Dedifferentiated amniotic fluid mesenchymal stem cell (primary cell): ENCODE measurements around the gene DEFB114.
"Not testable (repeated sequence)": the region's sequence is repeated elsewhere in the genome, so short reads cannot be mapped to it uniquely, and the experiment has no call there.

Experiments
- DNase-seq: peaks from one replicate; pipeline ENCODE4 v3.0.0-alpha.2; 2016; ENCODE audit errors: extremely low spot score

The DEFB114 gene, protein sequence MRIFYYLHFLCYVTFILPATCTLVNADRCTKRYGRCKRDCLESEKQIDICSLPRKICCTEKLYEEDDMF

DNA sequence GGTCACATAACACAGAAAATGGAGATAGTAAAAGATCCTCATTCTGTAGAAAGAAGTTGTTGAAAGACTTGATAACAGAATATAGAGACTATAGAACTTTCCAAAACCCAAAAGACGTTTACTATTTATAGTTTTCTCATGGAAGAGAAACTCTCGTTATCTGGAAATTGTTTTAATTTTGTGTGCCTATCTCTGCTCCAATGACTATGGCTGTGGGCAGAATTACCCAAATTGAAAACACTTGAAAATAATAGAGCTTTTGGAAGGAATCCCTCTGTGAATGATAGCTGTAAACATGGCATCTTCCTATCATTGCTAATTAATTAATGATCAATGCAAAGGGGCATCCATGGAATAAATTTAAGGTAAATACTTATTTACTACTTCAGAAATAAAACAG is at the start of gene DEFB114:
DEFB114 (minus strand) TSS at position 101 of the 400 bp plus-strand sequence; CDS start at position 42, 59 bp downstream.
- no peak for DNase-seq

- DNase-seq = no peak
These were observed 43.9 kb upstream of the DEFB114 start for GRCh38 chr6:50007819-50008218.

DNA sequence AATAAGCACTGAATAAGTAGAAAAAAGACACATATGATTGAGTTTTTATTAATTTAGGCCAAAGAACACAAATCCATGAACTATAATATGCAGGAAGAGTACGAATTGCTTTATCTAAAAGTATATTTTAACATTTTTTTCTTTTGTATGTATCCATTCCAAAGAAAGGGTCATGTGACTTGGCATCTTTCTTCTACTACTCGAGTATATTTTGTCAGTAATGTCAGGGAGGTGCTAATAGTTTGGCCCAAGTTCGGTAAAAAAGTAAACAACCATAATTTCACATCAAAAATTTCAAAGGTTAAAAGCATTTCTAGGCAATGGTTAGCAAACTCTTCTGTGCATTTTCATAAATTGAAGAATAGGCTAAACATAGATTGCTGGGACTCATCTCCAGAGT is 39.2 kb upstream of the DEFB114 start:
- no peak for DNase-seq

DNA sequence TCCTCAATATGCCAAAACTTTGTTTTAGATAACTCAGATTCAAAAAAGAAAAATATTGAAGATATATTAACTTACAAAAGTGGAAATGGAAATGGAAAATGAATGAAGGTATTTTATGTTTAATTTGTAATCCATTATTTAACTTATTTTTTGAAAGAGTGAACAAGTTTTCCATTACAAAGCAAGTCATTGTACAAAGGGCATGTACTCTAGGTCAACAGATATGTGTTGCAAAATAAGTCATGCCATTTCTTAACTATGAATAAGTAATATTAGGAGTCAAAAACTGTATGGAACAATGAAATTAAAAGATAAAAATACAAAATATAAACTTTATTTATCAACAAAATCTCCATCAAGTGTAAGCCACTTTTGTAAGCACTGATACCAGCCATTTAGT is 31.3 kb upstream of the DEFB114 start:
- DNase-seq = no peak

DNA sequence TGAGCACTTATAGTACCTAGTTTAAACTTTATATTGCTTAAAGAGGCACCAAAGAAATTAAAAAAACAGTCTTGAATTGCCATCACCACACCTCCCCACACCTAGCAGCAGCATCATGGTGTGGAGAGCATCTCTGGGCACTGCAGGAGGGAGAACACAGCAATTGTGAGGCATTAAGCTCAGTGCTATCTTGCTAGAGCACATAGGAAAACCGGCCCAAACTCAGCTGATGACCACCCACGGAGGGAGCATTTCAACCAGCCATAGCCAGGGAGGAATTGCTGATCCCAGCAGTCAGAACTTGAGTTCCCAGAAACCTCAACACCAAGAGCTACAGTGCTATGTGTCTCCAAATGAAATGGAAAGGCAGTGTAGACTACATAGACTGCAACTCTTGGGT is 24.9 kb upstream of the DEFB114 start:
- DNase-seq = no peak

- no peak for DNase-seq
These were observed 23.8 kb upstream of the DEFB114 start for GRCh38 chr6:49987749-49988148.

DNA sequence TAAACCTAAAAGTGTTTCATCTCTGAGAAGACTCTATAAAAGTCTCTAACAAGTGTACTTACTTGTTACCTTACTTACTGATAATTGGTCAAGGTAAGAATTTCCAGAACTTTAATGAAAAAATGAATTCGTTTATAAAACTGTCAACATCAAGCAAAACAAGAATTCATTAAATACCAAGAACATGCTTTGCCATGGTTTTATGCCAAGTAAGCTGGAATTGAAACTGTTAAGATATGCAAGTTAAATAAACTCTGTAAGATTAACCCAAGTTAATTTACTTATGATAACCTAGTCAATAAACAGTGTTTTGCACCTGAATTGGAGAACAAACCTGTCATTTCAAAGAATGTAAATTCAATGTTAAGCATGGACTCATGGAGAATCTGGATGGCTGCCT is 22.6 kb upstream of the DEFB114 start:
- DNase-seq = no peak

GRCh38 chr6:49982046-49982445 is 18.1 kb upstream of the DEFB114 start:
- no peak for DNase-seq

- DNase-seq = no peak
These were observed 16.9 kb upstream of the DEFB114 start for GRCh38 chr6:49980898-49981297.

GRCh38 chr6:49979584-49979983 is 15.6 kb upstream of the DEFB114 start:
- DNase-seq = no peak

GRCh38 chr6:49978332-49979226 is 14.6 kb upstream of the DEFB114 start:
- no peak for DNase-seq

- DNase-seq = no peak
These were observed 5.6 kb upstream of the DEFB114 start, which contains the start of gene DEFB113 for GRCh38 chr6:49969605-49970004. TSS of gene DEFB113 (minus strand) at chr6:49969625. CDS start at chr6:49969625, 0 bp downstream.

DNA sequence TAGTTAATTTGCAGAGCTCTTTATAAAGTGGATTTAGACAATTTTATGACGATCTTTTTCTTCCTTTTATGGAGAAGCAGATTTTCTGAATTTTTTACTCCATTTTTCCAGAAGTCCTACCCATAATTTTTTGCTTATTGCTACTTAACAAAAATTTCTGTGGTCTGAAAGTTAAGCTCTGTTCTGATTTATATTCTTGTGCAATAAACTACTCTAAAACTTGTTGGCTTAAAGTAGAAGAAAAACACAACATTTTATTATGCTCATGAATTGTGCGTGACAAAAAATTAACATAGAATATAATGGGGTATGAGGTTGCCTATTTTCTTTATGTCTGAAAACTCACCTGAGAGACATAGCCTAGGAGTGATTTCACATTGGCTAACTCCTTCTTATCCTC is 2.9 kb upstream of the DEFB114 start:
- DNase-seq = no peak

GRCh38 chr6:49966334-49966733 is 2.4 kb upstream of the DEFB114 start:
- DNase-seq = no peak

- DNase-seq = no peak
These were observed 5.8 kb downstream of the DEFB114 start for GRCh38 chr6:49958180-49958579.

DNA sequence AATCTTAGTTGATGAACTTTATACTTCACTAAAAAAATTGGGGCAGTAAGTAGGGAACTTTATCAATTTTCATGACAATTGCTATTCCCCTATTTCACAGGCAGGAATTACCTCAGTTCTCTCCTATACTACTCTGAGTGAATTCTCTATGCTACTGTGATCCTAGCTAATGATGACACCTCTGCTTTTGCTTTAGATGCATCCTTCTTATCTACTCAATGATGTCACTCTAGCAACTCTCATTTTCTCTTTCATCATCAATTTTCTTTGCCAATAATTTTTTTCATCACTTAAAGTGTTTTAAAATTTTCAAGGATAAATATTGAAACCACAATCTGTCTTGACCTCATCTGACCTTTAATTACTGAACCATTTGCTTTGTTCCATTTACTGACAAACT is 8.1 kb downstream of the DEFB114 start:
- DNase-seq = no peak

- DNase-seq = no peak
These were observed 12.0 kb downstream of the DEFB114 start for GRCh38 chr6:49951926-49952325.

- DNase-seq = no peak
These were observed 13.6 kb downstream of the DEFB114 start for GRCh38 chr6:49950415-49950751.

DNA sequence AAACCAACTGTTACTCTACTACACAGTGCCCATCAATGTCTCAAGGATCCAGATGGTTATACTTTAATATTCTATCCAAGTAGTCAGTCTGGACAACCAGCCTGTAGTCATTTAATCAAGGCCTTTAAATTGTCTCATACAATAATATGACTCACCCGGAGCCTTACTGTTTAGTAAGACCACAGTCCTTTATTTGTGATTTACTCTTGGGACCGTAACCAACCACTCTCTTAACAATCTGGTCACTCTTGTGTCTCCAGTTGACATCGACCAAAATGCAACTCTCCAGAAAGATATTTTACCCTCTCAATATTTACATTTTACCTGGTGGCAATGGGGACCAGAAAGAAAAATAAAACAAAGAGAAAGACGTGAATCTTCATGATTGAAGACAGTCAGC is 14.9 kb downstream of the DEFB114 start:
- DNase-seq = no peak

GRCh38 chr6:49946835-49947234 is 17.1 kb downstream of the DEFB114 start:
- DNase-seq = no peak

DNA sequence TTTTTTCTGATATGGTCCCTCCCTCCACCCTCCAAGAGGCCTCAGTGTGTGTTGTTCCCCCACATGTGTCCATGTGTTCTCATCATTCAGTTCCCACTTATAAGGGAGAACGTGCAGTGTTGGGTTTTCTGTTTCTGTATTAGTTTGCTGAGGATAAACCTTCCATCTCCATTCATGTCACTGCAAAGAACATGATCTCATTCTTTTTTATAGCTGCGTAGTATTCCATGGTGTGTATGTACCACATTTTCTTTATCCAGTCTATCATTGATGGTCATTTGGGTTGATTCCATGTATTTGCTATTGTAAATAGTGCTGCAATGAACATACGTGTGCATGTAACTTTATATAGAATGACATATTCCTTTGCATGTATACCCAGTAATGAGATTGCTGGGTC is 19.9 kb downstream of the DEFB114 start:
- not testable (repeated sequence) for DNase-seq

DNA sequence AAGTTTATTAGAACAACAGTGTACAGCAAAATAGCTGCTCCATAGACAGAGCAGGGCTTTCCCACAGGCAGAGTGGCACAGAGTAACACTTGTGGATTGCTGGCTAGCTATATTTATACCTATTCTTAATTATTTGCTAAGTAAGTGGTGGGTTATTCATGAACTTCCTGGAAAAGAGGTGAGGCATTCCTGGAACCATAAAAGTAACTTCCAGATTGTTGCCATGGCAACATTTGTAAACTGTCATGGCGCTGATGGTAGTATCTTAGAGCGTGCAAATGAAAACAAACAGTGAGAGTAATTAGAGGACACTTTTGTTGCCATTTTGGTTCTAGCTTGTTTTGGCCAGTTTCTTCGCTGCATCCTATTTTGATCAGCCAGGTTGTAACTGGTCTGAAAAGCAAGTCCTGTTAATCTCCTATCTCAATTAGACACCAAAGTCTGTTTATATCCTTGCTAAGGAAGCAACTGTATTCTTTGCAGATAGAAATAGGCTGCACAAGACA is 23.9 kb downstream of the DEFB114 start:
- no peak for DNase-seq

DNA sequence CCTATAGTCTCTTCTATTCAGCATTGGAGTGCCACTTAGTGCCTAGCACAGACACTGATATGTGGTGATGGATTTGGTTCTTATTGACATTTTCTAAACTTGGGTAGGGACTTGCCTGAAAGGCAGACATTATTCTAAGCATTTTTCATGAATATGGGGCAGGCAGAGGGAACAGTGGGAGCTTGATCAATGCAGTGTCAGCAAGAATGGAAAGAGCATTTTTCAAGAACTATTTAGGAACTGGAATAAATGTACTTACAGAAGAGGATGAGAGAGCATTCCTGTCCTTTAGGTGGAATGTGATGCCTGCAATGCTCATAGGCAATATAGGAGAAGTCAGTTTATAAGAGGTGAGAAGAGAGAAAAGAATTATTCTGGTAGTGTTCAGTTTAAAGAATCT is 26.2 kb downstream of the DEFB114 start:
- DNase-seq = no peak
